ENCODE data around the gene KCNJ4.

- TF ChIP-seq, protein P1, sequence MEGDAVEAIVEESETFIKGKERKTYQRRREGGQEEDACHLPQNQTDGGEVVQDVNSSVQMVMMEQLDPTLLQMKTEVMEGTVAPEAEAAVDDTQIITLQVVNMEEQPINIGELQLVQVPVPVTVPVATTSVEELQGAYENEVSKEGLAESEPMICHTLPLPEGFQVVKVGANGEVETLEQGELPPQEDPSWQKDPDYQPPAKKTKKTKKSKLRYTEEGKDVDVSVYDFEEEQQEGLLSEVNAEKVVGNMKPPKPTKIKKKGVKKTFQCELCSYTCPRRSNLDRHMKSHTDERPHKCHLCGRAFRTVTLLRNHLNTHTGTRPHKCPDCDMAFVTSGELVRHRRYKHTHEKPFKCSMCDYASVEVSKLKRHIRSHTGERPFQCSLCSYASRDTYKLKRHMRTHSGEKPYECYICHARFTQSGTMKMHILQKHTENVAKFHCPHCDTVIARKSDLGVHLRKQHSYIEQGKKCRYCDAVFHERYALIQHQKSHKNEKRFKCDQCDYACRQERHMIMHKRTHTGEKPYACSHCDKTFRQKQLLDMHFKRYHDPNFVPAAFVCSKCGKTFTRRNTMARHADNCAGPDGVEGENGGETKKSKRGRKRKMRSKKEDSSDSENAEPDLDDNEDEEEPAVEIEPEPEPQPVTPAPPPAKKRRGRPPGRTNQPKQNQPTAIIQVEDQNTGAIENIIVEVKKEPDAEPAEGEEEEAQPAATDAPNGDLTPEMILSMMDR (conservative IDR thresholded peaks at IDR 0.05; ENCODE audit: low read length): no peak
- TF ChIP-seq EZH2phosphoT487 (IDR thresholded peaks at IDR 0.05; ENCODE audit: borderline replicate concordance, low read depth, low read length): no peak
Observed at GRCh38 chr22:38451864-38452263, 3.1 kb downstream of the KCNJ4 start.

Data from OCI-LY7 (cell line).